AG04449 (cell line): ENCODE results near the gene SMARCD1.

Source experiments
- CTCF ChIA-PET: fragments of 350-600 bp; formaldehyde crosslinking; extraction: SDS; loops from one replicate; lab custom pipeline; 2021; ENCODE audit warnings: antibody characterized with exemption; lab: Yijun Ruan, JAX
- POLR2A ChIA-PET: fragments of 400-600, 350-600 bp; formaldehyde crosslinking; extraction: SDS; loops from one replicate; lab custom pipeline; 2020; ENCODE audit warnings: antibody characterized with exemption, inconsistent platforms; lab: Yijun Ruan, JAX
- DNase-seq: peaks from one replicate; pipeline ENCODE4 v3.0.0-alpha.2; 2010; ENCODE audit warnings: low read depth, low spot score
- H3K4me3 ChIP-seq: 2 replicates; pipeline ENCODE4 v1.5.1; 2011; ENCODE audit warnings: low read depth, mild to moderate bottlenecking, control low read depth, low read length
- CTCF ChIP-seq: IDR thresholded peaks from one replicate; pipeline ENCODE4 v1.5.1; 2011; ENCODE audit warnings: mild to moderate bottlenecking, moderate library complexity, low read length, control low read depth, inconsistent platforms; ENCODE audit not compliant: insufficient read depth; ENCODE audit errors: missing control alignments

Gene SMARCD1

GRCh38 chr12:50041962-50042361, 43.2 kb upstream of the SMARCD1 start:
- ChIA-PET POLR2A (no interaction called here), CTCF (interaction anchor here (1.6 to 11.0 kb wide), 5 partner anchors 8 to 73 kb away, joined by 5 to 254 read pairs (median 119); partner anchors contain the start of gene AQP6)
- DNase-seq = no peak
- no peak overlapping the region for H3K4me3 ChIP-seq
- TF ChIP-seq CTCF = no peak

GRCh38 chr12:50042693-50043092, 42.4 kb upstream of the SMARCD1 start:
- ChIA-PET CTCF (interaction anchor here (1.6 to 11.0 kb wide), 4 partner anchors 9 to 74 kb away, joined by 5 to 254 read pairs (median 62); partner anchors contain the start of gene AQP6), POLR2A (no interaction called here)
- no peak overlapping the region for H3K4me3 ChIP-seq
- no peak for TF ChIP-seq CTCF
- DNase-seq = no peak

- POLR2A ChIA-PET = no interaction called here
- no peak for TF ChIP-seq CTCF
- H3K4me3 ChIP-seq = no peak overlapping the region
- DNase-seq = no peak
- CTCF ChIA-PET = interaction anchor here (1.0 to 11.0 kb wide), 5 partner anchors 9 to 75 kb away, joined by 5 to 254 read pairs (median 5); partner anchors contain the start of gene AQP6
Measured at GRCh38 chr12:50043308-50043707, 41.8 kb upstream of the SMARCD1 start.

GRCh38 chr12:50043854-50044253, 41.3 kb upstream of the SMARCD1 start:
- DNase-seq = no peak
- no peak overlapping the region for H3K4me3 ChIP-seq
- TF ChIP-seq CTCF = no peak
- CTCF ChIA-PET = interaction anchor here (0.7 to 11.0 kb wide), 6 partner anchors 8 to 75 kb away, joined by 3 to 254 read pairs (median 5); partner anchors contain the start of gene AQP6
- POLR2A ChIA-PET = no interaction called here

GRCh38 chr12:50047693-50048250, 37.4 kb upstream of the SMARCD1 start:
- ChIA-PET CTCF (interaction anchor here (1.5 to 10.7 kb wide), 6 partner anchors 7 to 81 kb away, joined by 3 to 254 read pairs (median 18); no protein-coding TSS in a partner anchor), POLR2A (no interaction called here)

More at GRCh38 chr12:50047693-50048250, 37.4 kb upstream of the SMARCD1 start:
- no peak for DNase-seq
- no peak overlapping the region for H3K4me3 ChIP-seq
- no peak for TF ChIP-seq CTCF
